GM18519 (cell line): ENCODE measurements around the gene EREG.
A peak's percentile ranks its signal among the peaks of the same experiment; 100 is the strongest.
"Not testable (repeated sequence)": the region's sequence is repeated elsewhere in the genome, so short reads cannot be mapped to it uniquely, and the experiment has no call there.

Source experiments
- ATAC-seq: cut with Tn5 transposase; IDR thresholded peaks from one replicate; pipeline ENCODE4 v1.9.1; 2021; ENCODE audit warnings: mild to moderate bottlenecking, moderate library complexity; ENCODE audit not compliant: unreplicated experiment, low FRiP score

EREG gene

GRCh38 chr4:74340421-74340820 lies 24.5 kb upstream of the EREG start:
- ATAC-seq = not testable (repeated sequence)

GRCh38 chr4:74344031-74344430 lies 20.9 kb upstream of the EREG start:
- ATAC-seq = no peak

- ATAC-seq = no peak
Observed at GRCh38 chr4:74353858-74354257, 11.1 kb upstream of the EREG start.

- no peak for ATAC-seq
Observed at GRCh38 chr4:74357965-74358364, 7.0 kb upstream of the EREG start.

DNA sequence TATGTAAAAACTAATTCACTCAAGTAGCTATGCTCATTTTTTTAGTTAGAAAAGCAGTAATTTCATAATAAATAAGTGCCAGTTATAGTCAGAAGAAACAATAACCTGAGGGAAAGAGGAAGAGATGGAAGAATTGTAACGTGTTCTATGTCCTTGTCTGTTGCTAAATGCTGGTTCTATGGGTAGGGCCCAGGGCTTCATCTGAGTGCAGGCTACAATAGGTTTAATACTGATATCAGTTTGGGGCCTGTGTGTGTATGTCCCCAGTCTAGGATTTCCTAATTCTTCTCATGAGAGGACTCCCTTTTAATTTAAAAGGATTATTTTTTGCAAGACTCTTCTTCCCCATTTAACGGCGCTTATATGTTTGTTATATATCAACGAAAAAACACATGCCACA lies 3.3 kb upstream of the EREG start:
- no peak for ATAC-seq

- no peak for ATAC-seq
Observed at GRCh38 chr4:74362347-74362746, 2.6 kb upstream of the EREG start.

- no peak for ATAC-seq
Observed at GRCh38 chr4:74364256-74364651, 691 bp upstream of the EREG start.

DNA sequence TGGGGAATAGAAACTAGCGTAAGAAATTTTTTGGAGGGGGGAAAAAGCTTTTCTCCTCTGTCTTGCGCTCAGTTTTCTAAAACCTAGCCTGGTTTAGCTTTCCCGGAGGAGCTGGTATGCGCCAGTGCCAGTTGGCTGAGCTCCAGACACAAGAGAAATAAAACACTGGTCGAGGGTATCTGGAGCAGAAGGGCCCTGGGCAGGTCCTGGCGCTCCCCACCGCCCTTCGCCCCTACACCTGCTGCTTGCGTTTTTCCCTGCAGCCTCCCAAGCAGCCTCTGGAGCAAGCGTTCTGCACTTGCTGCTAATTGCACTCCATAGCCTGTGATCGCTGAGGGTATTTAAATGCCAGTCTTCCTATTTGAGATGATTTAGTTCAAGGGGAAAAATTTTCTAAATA lies 816 bp downstream of the EREG start:
- ATAC-seq = no peak

DNA sequence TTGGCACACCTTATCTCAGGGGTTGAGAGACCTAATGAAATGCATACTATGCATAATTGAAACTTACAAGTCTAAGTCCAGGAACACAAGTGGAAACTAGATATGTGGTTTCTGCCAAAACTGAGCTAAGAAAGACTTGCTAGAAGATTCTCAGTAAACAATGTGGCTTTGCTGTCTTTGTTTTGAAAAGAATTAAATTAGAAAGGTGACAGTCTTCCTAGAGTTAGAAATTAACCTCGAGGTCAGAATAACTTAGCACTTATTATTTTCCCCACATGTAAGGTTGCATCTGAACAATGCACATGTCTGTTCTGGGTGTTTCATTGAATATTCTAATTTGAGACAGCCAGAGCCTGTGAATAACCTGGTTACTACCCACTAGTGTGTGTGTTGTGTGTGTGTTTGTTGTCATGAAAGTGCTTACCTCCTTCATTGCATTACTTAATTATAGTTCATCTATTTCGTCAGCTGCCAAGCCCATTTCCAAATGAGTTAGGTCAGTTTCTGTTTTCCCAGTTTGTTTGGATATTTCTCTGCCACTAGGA lies 1.5 kb downstream of the EREG start:
- ATAC-seq = no peak

GRCh38 chr4:74367656-74368290 lies 2.8 kb downstream of the EREG start:
- no peak for ATAC-seq

- no peak for ATAC-seq
Observed at GRCh38 chr4:74368596-74368995, 3.7 kb downstream of the EREG start.

DNA sequence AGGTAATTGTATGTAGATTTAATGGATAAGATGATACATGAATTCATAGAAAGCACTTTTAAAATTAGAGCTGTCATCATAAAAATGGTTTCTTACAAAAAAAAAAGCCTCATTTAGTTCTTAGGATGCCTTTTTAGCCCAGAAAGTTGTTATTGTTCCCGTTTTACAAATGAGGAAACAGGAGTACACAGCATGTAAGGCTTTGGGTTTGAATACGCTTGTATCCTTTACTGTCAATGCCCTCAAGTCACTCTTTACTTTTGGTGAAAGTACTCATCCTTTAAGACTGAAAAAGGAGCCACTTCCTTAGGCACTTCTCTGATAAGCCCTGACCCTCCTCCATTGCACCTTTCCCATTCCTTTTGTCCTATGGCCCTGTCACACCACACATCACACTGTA lies 4.9 kb downstream of the EREG start:
- no peak for ATAC-seq

DNA sequence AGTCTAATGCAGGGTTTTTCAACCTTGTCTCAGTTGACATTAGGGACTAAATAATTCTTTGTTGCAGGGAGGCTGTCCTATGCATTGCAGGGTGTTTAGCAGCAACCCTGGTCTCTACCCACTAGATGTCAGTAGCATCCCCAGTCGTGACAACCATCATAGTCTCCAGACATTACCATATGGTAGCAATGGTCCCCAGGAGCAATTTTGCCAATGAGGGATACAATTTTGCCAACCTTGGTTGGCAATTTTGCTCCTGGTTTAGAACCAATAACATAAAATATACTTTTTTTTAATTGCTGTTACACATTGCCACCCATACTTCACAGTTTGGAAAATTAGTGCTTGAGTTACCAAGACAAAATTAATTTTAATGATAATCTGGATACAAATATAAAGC lies 6.0 kb downstream of the EREG start:
- peak; percentile 66 for ATAC-seq

DNA sequence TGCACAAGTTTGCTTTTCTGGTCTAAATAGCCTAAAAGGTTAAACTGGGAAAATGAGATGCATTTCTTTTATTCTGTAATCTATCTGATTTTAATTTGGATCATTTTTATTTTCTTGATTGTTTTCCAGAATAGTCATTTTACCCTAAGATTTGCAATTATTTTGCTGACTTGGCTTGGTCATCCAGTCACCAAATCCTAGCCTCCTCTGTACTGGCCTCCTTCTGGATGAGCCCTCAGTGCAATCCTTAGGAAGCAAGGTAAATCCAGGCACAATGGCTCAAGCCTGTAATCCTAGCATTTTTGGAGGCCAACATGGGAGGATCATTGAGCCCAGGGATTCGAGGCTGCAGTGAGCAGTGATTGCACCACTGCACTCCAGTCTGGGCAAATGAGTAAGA lies 9.2 kb downstream of the EREG start:
- ATAC-seq = no peak

GRCh38 chr4:74374561-74375327 lies 9.8 kb downstream of the EREG start:
- no peak for ATAC-seq

- ATAC-seq = no peak
Observed at GRCh38 chr4:74375824-74376426, 11.0 kb downstream of the EREG start.

GRCh38 chr4:74376888-74377483 lies 12.0 kb downstream of the EREG start:
- peak; percentile 81 for ATAC-seq

DNA sequence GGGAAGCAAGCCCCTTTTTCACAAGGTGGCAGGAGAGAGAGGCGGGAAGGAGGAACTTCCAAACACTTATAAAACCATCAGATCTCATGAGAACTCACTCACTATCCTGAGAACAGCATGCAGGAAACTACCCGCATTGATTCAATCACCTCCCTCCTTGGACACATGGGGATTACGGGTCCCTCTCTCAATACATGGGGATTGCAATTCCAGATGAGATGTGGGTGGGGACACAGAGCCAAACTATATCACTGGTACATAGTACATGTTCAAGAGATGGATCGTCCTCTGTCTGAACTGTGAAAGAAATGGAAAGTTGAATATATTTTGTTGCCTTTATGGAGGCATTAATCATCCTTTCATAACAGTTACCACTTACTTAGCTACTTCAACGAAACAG lies 12.8 kb downstream of the EREG start:
- no peak for ATAC-seq

DNA sequence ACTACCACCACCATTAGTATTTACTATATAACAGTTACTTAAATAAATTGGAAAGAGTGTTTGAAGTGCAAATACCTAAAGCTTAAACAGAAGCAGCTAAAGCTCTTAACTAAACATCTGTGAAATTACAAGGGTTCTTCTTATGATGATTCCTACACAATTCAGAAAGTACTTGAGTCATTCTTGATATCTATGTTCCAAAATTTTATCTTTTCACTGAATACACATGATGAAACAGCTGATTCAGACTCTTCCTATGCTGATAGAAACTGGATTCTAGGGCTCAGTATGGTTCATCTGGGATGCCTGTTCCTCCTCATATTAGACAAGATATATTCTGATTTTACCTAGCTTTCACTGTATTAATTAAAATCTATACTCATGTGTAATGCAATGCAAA lies 13.6 kb downstream of the EREG start:
- ATAC-seq = no peak

- ATAC-seq = no peak
Observed at GRCh38 chr4:74379912-74380311, 15.0 kb downstream of the EREG start.

DNA sequence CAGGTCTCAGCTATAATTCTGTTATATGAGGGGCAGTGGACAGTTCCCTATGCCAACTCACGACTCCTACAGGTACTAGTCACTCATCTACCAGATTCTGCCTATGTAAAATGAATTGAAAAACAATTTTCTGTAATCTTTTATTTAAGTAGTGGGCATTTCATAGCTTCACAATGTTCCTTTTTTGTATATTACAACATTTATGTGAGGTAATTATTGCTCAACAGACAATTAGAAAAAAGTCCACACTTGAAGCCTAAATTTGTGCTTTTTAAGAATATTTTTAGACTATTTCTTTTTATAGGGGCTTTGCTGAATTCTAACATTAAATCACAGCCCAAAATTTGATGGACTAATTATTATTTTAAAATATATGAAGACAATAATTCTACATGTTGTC lies 20.4 kb downstream of the EREG start:
- no peak for ATAC-seq
